NCI-H446 (cell line): ENCODE results near the gene TOP2A.
A peak's percentile ranks its signal among the peaks of the same experiment; 100 is the strongest.
"Not testable (repeated sequence)": the region's sequence is repeated elsewhere in the genome, so short reads cannot be mapped to it uniquely, and the experiment has no call there.

Experiments
- DNase-seq, 2 experiments: peaks; one replicate each; lab custom pipeline; 2025; lab: John Stamatoyannopoulos, UW

Gene TOP2A

DNA sequence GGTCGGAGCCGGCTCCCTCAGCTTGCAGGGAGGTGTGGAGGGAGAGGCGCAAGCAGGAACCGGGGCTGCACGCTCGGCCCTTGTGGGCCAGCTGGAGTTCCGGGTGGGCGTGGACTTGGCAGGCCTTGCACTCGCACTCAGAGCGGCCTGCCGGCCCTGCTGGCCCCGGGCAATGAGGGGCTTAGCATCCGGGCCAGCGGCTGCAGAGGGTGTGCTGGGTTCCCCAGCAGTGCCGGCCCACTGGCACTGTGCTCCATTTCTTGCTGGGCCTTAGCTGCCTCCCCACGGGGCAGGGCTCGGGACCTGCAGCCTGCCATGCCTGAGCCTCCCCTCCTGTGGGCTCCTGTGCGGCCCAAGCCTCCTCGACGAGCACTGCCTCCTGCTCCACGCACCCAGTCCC lies 41.9 kb downstream of the TOP2A start:
- not testable (repeated sequence) for DNase-seq

DNA sequence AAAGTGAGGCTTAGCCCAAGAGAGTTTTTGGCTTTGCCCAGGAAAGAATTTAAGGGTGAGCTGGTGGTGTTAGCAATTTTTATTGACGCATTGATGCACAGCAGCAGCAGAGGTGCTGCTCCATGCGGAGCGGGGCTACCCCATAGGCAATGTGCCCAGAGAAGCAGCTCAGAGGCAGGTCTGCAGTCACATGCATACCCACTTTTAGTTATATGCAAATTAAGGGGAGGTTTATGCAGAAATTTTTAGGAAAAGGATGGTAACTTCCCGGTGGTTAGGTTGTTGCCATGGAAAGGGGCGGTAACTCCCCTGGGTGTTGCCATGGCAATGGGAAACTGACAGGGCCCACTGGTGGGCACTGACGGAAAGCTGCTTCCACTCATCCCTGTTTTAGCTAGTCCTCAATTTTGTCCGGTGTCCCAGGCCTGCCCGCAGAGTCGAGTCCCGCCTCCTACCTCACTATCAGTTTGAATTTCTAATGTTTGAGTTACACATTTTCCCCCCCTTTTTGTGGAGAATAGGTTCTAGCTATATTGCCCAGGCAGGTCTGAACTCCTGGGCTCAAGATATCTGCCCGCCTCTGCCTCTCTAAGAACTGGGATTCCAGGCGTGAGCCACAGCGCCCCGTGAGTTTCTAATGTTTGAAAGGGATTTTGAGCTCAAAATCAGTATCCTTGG lies 42.7 kb downstream of the TOP2A start:
- DNase-seq, result no peak

DNA sequence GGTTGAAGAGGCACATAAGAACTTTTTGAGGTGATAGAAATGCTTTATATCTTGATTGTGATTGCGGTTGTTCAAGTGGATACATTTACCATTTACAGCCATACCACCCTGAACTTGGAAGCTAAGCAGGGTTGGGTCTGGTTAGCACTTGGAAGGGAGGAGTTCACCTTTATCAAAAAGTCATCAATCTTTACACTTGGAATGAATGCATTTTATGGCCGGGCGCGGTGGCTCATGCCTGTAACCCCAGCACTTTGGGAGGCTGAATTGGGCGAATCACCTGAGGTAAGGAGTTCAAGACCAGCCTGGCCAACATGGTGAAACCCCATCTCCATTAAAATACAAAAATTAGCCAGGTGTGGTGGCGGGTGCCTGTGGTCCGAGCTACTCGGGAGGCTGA lies 43.7 kb downstream of the TOP2A start:
- no peak for DNase-seq

DNA sequence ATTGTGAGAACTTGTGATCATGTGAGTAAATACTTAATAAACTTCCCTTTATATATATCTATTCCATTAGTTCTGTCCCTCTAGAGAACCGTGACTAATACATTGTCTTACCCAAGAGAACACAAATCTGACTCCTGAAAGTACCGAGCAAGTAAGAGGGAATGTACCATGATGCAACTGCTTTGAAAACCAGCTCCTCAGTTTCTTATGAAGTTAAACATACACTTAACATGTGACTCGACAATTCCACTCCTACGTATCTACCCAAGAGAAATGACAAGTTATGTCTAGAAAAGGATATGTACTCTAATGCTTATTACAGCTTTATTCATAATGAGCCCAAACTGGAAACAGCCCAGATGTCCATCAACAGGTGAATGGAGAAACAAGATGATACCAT lies 44.4 kb downstream of the TOP2A start:
- no peak for DNase-seq

DNA sequence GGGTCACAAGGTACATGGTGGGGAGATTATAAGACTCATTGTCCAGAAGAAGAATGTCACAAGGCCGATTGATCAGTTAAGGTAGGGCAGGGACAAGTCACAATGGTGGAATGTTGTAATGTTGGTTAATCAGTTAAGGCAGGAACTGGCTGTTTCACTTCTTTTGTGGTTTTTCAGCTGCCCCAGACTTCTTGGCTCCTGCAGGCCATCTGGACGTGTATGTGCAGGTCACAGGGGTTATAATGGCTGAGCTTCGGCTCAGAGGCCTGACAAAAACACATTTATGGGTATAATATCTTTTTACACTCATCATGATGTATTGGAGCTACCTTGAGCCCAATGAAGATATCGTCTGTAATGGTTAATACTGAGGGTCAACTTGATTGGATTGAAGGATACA lies 45.1 kb downstream of the TOP2A start:
- not testable (repeated sequence) for DNase-seq

DNA sequence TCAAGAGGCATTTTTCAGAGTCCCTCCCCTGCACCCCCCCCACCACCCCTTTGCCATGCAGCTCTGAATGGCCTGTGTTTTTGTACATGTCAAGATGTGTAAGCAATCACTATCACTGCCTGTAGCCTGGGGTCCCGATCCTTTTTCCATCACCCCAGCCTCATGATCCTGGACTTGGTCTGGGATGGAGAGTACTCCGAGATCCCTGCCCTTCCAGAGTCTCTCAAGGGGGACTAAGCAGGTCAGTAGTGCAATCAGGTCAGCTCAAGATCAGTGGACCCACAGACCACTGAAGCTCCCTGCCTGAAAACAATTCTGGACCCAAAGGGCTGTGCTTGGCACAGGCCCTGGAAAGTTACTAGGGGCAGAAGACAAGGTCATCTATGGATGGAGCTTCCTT lies 45.7 kb downstream of the TOP2A start:
- DNase-seq, result no peak

DNA sequence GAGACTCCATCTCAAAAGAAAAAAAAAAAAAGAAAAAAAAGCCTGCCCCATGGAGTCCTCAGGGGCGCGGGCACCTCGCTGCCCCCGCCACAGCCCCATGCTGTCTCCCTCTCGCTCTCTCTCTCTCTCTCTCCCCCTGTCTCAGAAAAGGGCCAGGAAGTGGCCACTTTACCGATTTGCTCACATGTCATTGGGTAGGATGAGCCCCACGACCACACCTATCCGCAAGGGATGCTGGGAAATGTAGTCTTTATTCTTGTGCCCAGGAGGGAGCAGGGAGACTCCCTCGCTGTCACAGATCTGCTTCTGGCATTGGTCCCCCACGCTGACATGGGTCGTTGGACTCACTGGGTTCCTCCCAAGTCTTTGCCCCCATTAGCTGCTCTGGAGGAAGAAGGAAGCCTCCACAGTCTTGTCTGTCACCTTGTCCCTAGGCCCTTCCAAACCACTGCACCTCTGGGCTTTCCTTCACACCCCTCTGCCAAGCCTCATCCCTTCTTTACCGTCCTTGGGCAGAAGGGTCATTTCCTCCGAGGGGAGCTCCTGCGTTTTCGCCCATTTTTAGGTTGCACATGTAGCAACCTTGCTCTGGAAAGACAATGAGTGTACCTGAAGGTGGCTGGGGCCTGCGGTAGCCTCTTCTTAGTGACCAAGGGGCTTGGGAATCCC lies 46.3 kb downstream of the TOP2A start:
- no peak for DNase-seq

DNA sequence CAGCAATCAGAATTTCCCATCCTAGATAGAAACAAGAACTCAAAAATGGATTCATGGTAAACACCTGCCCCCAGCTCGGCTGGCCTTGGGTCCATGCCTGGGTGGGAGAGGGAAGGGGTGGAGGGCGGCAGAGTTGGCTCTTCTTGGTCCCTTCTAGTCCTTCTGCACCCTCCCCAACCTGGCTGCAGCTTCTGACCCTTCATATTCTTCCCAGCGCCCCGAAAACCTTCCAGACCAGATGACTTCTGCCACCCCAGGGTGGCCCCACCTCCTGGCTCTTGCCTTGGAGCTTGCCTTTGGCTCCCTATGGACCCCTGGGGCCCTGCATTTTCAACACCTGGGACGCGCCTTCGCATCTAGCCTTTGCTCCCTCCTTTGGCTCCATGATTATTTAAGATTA lies 47.8 kb downstream of the TOP2A start:
- DNase-seq, result no peak

DNA sequence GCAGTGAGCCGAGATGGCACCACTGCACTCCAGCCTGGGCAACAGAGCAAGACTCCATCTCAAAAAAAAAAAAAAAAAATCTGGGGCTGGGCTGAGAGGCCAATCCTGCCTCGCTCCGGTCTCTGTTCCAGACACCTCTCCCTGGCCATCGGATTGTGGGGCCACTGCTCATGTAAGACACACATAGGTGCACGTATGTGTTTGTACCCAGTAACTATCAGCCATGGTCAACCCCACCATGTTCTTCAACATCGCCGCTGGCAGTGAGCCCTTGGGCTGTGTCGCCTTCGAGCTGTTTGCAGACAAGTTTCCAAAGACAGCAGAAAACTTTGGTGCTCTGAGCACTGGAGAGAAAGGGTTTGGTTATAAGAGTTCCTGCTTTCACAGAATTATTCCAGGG lies 50.0 kb downstream of the TOP2A start:
- DNase-seq, result not testable (repeated sequence)

DNA sequence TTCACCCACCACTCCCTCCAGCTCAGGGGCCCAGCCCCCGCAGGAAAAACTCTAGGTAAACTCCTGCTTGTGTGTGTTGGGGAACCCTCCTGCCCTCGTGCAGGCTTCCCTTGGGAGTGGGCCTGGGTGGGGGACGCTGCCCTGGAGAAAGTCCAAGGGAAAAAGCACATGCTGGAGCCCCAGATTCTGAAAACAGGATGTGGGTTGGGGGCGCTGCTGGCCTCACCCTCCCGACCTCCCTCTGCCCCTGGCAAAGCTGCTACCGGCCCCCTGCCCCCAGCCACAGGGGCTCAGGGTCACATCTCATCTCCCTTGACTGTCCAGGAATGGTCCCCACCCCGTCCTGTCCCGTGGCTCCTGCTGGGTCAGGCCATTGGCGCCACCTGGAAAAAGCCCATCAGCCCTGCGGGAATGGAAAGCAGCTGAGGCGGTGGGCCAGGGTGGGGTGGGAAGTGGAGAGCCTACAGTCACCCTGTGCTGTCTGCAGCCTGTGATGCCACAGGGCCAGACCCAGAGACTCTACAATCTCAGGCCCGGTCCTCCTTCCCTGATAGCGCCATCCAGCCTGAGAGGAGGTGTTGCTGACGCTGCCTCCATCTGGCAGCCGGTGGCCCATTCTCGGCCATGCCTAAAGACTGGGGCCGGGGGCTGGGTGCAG lies 50.7 kb downstream of the TOP2A start:
- DNase-seq, result no peak

DNA sequence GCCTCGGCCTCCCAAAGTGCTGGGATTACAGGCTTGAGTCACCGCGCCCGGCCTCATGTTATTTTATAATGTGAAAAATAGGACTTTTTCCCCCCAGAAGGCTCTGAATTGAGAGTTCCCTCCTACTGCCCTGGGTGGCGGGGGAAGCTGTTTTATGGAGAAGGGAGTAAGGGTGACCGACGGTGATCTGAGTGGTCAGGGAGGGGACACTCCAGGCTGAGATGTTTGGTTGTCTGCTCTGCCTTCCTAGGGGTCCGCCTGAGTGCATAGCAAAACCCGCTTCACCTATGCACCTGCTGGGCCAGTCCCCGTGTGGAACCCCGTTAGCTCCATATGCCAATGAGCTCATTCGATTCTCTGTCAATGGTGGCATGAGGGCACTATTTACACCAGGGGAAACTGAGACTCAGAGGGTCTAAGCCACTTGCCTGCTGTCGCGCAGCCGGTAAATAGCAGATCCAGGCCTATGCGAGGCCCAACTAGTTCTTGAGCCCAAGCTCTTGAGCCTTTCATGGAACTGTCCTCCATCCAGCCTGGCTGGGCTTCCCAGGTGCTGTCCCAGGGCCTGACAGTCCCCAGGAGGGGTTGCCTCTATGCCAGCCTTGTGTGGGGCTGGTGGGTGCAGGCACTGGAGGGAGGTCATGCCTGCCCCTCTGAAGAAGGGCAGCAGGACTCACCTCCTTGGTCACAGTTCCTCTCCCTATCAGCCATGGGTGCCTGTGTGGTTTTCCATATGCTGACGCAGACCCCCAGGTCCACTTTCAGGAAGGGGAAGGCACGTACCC lies 51.4 kb downstream of the TOP2A start:
- no peak for DNase-seq

DNA sequence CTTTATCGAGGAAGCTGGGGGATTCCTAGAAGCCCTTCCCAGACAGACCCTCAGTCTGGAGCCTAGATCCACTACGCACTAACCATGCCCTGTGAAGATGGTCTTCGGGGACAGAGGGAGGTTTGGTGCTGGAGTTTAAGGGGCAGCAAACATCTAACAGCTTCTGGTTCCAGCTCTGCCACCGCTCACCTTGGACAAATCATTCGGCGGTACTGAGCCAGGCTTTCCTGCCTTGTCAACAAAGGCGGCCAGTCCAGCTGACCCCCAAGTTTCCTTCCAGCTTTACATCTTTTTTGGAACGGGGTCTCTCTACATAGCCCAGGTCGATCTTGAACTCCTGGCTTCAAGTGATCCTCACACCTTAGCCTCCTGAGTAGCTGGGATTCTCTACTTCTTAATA lies 52.8 kb downstream of the TOP2A start:
- no peak for DNase-seq

DNA sequence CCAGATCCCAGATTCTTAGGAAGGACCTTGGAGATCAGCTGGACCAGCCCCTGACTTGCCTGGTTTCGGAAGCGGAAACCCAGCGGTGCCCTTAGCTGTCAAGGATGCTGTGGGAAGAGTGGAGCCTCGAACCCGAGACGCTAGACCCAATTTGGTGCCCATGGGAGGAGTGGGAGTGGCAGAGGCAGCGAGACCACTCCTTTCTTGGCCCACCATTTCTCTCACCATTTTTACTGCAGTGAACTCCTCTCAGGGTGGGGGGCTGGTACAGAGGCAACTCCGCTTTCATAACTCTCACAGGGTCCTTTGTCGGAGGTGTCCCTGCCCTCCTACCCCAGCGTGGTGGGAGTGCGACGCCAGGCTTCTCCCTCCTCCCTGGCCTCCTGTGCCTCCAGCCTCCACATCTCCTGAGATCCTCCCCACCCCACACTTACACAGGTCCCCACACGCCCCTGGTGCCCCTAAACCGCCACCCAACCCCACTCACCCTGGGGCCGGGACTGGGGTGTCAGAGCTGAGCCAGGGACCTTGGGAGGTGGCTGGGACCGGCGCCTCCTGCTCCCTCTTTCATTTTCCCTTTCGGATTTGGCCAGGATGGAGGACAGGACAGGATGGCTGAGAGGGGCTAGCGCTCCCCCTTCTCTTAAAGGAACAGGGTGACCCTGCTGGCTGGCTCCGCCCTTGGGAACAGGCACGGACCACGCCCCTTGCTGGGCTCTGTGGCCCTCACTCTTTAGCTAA lies 53.4 kb downstream of the TOP2A start, which contains the start of gene GJD3:
GJD3 (minus strand) TSS at position 617 of the 741 bp plus-strand sequence. CDS start 922 bp downstream, outside the sequence.
- no peak for DNase-seq

DNA sequence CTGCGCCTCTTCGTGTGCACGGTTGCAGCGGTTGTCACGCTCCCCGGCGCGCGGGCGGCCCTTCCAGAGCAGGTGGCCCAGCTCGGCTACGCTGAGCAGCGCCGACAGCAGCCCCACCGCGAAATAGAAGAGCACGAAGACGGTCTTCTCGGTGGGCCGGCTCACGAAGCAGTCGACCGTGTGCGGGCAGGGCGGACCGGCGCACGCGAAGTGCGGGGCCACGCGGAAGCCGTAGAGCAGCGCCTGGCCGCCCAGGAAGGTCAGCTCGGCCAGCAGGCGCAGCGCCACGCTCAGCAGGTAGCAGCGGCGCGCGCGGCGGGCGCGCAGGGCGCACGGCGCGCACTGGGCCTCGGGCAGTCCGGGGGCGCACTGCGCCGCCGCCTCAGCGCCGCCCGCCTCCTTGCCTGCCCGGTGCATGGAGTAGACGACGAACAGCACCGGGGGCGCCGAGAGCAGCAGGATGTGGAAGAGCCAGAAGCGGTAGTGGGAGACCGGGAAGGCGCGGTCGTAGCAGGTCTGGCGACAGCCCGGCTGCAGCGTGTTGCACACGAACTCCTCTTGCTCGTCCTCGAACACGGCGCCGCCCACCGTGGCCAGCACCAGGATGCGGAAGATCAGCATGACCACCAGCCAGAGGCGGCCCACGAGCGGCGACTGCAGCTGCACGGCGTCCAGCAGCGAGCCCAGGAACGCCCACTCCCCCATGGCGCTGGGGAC lies 54.4 kb downstream of the TOP2A start:
- DNase-seq, result no peak

DNA sequence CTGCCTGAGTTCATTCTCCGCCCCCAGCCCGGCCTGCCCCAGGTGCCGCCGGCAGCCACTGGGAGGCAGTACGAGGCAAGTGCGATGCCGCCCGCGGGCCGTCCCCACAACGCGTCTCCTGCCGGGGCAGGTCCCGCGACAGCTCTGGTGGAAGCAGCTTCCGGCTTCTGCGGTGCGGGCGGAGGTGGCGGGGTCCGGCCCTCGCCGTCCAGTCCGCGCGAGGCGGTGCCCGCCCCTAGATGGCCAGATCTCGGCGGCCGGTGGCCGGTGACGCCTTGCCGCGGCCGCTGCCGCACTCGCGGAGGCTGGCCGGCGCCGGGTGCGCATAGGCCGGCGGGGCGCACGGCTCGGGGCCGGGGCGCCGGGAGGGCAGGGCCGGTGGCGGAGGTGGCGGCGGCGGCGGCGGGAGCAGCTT lies 55.0 kb downstream of the TOP2A start:
- DNase-seq, result peak; percentile 14 to 73

DNA sequence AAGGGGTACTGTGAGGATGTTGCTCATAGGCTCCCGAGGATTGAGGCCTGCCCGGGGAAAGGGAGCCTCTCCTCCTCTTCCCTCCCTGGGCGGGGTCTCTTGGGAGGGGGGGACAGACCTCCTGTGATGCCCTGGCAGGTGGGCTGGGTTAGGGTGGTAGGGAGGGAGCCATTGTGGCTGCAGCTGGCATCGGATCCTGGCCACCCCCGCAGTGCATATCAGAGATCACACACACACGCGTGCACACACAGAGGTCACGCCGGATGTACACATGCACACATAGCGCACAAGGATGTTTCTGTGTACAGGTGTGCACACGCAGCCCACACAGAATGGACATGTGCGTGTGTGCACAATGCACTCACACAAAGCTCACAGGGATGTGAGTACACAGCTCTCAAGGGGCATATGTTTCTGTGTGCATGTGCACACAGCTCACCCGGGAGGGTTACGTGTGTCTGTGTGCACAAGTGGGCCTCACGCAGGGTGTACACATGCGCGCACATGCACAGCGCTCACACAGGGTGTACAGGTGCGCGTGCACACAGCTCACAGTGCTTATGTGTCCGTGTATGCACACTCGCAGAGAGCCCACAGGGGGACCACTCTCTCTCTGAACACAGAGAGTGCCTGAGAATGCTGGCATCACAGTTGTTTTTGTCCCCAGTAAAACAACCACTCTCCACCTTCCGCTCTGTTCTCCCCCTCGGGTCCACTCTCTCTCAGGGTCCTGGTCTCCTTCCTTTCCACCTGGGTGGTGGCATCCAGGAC lies 55.6 kb downstream of the TOP2A start:
- DNase-seq, result no peak

DNA sequence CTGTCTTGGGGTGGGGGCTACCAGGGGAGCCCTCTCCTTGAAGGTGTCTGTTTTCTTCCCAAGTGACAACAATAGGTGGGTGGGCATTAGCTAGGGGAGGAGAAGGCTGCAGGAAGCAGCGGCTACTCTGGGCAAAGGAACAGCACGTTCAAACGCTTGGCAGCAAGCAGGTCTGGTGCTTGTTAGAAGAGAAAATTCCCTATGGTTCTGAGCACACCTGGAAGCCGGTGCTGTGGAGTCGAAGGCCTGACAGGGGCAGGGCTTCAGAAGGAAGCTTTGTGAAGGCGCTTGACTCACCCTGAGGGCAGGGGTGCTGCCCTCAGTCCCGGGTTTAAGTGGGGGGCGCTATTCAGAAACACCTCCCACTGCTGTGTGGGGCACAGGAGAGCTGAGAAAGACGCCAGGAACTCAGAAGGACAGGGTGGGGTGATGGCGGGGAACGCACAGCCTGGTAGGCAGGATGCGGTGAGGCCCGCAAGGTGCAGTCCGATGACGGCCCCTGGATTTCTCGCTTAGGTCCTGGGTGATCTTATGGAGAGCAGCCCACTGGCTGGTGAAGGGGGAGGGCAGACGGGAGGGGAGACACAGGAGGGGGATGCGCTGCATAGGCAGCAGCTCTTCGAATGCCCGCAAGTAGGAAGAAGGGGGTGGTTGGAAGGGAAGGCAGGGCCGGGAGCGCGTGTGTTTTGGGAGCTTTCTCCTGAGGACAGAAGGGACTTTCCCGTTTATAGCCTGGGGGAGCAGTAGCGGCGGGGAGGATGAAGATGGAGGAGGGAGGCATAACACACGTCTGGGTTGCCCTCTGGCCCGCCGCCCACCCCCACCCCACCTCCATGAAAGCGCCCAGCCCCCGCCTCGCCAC lies 56.4 kb downstream of the TOP2A start:
- DNase-seq, result no peak

DNA sequence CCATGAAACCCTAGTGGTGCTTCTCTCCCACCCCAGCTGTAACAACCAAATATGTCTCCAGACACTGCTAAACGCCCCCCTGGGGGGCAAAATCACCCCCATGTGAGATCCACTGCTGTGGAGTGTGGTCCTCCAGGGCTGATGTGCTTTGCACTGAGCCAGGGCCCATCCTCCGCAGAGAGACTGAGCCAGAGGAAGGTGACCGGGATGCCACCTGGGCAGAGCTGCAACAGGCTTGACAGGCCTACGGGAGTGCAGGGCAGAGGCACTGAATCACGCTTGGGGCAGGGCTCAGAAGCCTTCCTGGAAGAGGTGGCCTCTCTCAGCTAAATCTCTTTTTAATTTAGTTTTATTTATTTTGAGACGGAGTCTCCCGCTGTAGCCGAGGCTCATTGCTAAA lies 57.6 kb downstream of the TOP2A start:
- no peak for DNase-seq

DNA sequence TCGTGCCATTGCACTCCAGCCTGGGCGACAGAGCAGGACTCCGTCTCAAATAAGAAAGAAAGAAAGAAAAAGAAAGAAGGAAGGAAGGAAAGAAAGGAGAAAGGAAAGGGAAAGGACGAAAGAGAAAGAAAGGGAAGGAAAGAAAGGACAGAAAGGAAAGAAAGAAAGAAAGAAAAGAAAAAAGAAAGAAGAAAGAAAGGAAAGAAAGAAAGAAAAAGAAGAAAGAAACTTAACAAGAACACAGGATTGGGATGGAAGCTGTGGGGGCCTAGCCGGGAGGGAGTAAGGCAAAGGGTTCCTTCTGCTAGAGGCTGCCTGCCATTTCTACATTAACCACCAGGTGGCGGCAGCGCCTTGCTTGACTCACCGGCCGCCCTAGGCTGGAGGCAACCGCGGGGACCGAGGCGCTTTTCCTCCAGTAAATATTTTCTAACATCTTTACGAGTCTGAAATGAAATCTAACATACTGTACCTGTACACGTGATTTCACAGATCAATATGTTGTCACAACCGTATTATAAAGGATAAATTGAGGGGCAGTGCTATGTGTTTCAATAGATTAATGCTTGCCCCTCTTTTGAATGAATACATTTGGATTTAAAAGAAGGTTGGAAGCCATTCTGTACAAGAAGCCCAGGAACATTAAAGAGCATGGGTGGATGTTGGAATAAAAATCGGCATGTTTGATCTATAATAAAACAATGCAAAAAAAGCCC lies 59.2 kb downstream of the TOP2A start:
- peak; percentile 54 to 88 for DNase-seq
